Measurements from ENCODE around the gene NFIA.

NFIA gene

GRCh38 chr1:61282387-61282786, 200.0 kb downstream of the NFIA start:
- no peak for DNase-seq

- DNase-seq = no peak
These were observed 202.0 kb downstream of the NFIA start for GRCh38 chr1:61284248-61284854.

DNA sequence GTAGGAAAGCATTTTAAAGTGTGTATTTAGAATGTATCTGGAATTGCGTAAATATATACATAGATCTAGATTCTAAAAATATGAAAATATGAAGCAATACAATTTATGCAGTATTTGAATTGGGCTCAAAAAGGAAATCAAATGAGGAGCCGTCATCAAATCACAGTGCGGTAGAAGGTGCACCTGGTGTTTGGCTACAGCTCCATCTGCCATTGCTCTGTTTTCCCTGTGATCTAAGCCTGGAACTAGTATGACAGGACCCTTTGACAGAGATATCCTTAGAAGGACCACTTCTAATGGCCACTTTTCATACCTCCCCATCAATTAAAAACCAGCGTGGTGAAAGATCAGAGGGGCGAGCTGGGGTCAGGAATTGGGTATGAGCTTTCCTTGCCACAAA, 202.6 kb downstream of the NFIA start:
- DNase-seq = no peak

- DNase-seq = no peak
These were observed 203.1 kb downstream of the NFIA start for GRCh38 chr1:61285371-61285885.

GRCh38 chr1:61287014-61287413, 204.7 kb downstream of the NFIA start:
- no peak for DNase-seq

- DNase-seq = no peak
These were observed 205.4 kb downstream of the NFIA start for GRCh38 chr1:61287734-61288133.

DNA sequence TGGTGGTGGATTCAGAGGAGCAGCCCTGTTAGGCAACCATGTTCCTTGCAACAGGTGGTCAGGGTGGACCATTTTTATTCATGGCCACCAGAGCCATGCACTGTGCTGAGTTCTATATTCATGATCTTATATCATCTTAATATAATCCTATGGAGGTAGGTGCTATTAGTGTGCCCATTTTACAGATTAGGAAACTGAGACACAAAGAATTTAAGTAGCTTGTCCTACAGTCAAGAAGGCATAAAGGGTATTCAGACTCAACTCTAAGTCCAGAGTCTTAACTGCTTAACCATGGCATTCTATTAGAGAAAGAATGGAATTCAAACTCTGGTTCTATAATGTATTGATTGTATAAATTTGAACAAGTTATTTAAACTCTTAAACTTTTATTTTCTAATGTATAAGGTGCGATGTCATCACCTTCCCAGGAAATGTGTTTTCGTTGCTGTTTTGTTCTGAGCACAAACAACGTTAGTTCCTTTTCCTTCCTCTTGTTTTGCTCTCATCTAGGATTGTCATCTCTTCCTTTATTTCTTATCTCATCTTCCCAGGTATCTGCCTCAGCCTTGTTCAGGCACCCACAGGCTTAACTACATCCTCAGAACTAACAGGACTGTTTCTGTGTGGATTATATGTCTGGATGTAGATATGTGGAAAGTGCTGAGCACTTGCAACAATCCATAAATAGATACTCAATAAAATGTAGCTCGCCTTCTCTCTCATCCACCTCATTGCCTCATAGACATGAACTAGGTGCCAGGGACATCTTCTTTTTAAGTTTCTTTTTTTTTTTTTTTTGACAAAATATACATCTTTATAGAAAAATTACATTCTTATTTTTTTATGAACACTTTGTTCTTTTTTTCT, 207.1 kb downstream of the NFIA start:
- no peak for DNase-seq

GRCh38 chr1:61290525-61290924, 208.2 kb downstream of the NFIA start:
- no peak for DNase-seq

DNA sequence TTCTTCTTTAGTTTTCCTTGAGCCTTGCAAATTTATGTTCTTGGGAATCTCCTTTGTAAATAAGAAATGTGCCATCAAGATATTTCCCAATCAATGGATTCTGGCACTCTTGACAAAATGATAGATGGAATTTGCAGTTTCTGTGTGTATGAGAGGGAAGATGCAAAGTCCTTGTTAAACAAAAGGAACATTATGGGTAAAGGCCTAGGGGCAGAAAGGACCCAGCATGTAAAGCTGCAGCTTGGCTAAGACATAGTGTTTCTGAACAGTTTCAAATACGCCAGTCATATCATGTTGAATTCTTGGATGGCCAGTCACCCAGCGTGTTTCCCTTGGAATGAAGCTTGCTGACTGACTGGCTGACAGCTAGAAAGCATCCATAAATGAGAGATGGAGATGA, 210.8 kb downstream of the NFIA start:
- DNase-seq = no peak

- no peak for DNase-seq
These were observed 211.7 kb downstream of the NFIA start for GRCh38 chr1:61293986-61294504.

DNA sequence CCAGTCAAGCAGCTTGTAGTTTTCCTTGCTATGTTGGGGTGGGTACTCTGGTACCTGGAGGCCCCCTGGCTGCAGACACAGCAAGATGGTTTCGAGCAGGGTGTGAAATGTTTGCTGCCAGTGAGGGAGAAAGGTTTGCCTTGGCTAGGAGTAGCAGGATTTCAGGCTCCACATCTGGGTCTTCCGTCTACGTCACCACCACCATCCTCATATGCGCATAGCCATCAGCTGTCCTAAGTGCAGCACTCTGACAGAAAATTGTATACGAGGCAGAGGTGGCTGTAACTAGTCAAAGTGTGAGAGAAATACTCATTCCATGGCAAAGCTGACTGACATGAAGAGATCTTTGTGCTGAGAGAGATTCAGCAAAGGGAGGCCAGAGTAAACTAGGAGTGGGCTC, 212.6 kb downstream of the NFIA start:
- no peak for DNase-seq

GRCh38 chr1:61295818-61296537, 213.6 kb downstream of the NFIA start:
- no peak for DNase-seq

GRCh38 chr1:61297887-61298286, 215.5 kb downstream of the NFIA start:
- no peak for DNase-seq

DNA sequence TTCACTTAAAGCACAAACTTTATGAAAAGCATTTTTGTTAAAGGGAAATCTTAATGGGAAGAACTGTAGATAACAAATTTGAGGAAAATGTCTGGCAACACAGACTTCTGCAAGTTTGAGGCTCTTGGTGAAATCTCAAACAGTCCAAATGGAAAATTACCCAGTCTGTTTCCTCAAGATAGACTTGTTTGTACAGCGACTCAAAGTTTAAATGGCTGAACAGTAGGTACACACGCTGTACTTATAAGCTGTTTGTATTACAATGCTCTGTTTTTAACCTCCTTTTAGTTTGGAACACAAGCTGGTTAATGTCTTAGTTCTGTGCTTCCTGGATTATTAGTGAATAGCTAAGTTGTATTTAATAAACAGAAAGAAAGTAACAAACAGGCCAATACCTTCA, 217.1 kb downstream of the NFIA start:
- no peak for DNase-seq

GRCh38 chr1:61300899-61301298, 218.5 kb downstream of the NFIA start:
- no peak for DNase-seq

GRCh38 chr1:61301824-61302657, 219.7 kb downstream of the NFIA start:
- DNase-seq = no peak

DNA sequence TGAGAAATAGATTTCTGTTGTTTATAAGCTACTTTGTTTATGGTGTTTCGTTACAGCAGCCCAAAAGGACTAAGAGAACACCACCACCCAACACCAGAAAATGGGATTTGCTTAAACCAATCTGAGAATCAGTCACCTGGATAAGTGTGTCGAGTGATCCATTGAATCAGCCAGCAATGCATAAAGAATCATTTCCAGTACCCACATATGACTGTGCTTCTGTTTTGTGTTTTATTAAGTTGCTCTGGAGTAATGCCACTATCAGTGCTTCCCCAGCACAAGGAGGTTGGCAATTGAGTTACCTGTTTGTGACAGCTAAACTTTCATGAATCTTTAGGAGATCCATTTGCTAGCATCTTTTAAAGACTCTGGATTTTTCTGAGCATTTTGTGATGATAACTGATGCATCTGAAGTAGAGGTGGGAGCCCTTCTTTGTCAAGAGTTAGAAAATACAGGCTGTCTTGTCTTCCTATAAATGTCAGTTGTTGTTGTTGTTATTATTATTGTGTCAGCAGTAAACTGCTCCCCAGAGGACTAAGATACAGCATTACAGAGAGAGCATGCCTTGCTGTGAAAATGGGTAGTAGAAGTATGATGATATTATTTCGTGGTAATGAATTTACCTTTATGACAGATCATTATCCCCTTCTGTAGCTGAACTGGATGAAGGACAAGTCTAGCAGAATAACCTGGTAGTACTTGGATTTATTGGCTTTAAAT, 225.2 kb downstream of the NFIA start:
- DNase-seq = no peak

DNA sequence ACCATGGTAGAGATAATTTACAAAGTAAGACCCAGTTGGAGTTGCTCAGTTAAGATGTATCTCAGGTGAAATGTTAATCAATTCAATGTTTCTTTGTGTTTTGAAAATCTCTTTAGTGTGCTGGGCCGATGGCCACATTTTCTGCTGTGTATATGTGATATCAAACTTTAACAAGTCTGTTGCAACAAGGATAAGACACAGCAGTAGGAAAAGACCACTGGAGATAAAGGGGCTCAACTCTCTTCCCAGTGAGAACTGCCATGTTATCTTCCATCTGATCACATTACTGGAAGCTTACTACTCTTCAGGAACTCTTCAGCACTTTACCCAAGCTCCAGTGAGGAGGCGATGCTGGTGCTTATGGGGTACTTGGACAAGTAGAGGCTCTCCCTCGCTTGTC, 227.7 kb downstream of the NFIA start:
- DNase-seq = no peak

DNA sequence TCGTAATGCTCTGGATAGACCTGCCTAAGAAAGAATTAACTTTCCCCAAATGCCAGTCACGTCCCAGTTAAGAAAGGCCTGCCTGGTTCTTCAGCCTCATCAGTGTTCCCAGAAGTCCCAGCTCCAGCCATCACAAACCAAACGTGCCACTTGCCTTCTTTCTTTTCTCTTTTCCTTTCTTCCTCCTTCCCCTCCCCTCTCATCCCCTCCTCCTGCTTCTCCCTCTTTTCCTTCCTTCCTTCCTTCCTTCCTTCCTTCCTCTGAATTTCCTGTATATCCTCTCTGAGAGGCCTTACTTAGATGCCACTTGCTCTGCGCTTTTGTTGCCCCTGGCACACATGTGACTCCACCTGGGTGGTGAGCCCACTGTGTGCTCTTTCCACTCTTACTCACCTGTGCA, 228.2 kb downstream of the NFIA start:
- DNase-seq = no peak

DNA sequence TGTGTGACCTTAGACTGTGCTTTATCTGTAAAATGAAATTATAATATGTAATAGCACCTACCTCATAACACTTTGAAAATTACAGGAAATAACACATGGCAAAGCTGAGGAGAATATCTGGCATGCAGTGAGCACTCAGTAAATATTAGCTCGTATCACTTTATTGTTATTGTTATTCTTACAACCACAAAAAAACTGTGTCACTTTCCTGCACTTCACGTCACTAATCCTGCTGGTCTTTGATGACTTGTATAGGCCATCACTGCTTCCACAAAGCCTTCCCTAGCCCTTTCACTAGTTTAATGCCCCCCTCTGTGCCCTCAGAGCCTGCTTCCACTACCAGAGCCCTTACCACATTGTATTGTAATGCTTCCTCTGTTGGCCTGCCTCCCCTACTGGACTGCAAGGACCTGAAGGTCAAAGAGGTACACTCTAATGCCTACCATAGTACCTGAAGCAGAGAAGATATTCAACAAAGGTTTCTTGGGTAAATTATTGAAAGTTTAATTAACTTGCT, 231.6 kb downstream of the NFIA start:
- no peak for DNase-seq

- DNase-seq = no peak
These were observed 232.7 kb downstream of the NFIA start for GRCh38 chr1:61315011-61315410.

DNA sequence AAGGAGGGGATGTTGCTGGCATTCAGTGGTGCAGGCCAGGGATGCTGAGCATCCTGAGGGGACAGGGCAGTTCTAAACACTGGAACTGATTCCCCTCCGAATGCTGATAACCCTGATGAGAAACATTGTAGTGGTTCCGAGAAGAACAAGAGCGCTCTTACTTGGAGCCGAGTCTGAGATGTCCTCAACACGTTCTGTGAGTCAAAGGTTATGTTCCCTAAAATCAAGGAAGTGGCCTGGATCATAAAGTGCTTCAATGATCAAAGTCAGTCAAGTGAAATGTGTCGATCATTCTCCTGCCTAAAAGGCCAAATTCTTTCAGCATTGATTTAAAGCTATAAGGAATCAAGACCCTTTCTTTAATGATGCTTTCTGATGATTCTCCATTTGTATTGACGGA, 234.1 kb downstream of the NFIA start:
- no peak for DNase-seq

All from NCI-H748 treated with DMSO at 0.1 percent for 48 hours (cell line).